GM19099 (cell line): ENCODE results near the gene TXNDC15.

Experiments used
- POLR2A ChIP-seq: IDR thresholded peaks from 3 replicates; pipeline ENCODE4 v1.6.1; 2011; ENCODE audit warnings: low read depth; ENCODE audit not compliant: insufficient read length; ENCODE audit errors: extremely low read depth

TXNDC15 gene

GRCh38 chr5:134873987-134874830 is at the start of gene TXNDC15:
TSS of gene TXNDC15 (plus strand) at chr5:134874371. CDS start at chr5:134874428, 57 bp downstream.
- TF ChIP-seq POLR2A = peak; percentile 94

GRCh38 chr5:134824681-134825080 is 49.5 kb upstream of the TXNDC15 start:
- TF ChIP-seq POLR2A = no peak

GRCh38 chr5:134825212-134825611 is 49.0 kb upstream of the TXNDC15 start:
- no peak for TF ChIP-seq POLR2A

GRCh38 chr5:134833340-134834032 is 40.7 kb upstream of the TXNDC15 start:
- TF ChIP-seq POLR2A = no peak

- no peak for TF ChIP-seq POLR2A
Observed at GRCh38 chr5:134835623-134836022, 38.5 kb upstream of the TXNDC15 start.

- no peak for TF ChIP-seq POLR2A
Observed at GRCh38 chr5:134837530-134838181, 36.5 kb upstream of the TXNDC15 start.

- TF ChIP-seq POLR2A = no peak
Observed at GRCh38 chr5:134840811-134841210, 33.4 kb upstream of the TXNDC15 start.

GRCh38 chr5:134844252-134844651 is 29.9 kb upstream of the TXNDC15 start:
- no peak for TF ChIP-seq POLR2A

- TF ChIP-seq POLR2A = no peak
Observed at GRCh38 chr5:134845335-134845851, 28.8 kb upstream of the TXNDC15 start.

- TF ChIP-seq POLR2A = peak; percentile 97
Observed at GRCh38 chr5:134845852-134846640, 28.1 kb upstream of the TXNDC15 start, which contains the start of gene C5orf24. TSS of gene C5orf24 (plus strand) at chr5:134845968. CDS start at chr5:134854901, 8,933 bp downstream.

- no peak for TF ChIP-seq POLR2A
Observed at GRCh38 chr5:134846641-134846960, 27.6 kb upstream of the TXNDC15 start.

- no peak for TF ChIP-seq POLR2A
Observed at GRCh38 chr5:134851307-134851923, 22.8 kb upstream of the TXNDC15 start.

GRCh38 chr5:134857401-134857800 is 16.8 kb upstream of the TXNDC15 start:
- TF ChIP-seq POLR2A = no peak

GRCh38 chr5:134864707-134865106 is 9.5 kb upstream of the TXNDC15 start:
- no peak for TF ChIP-seq POLR2A

GRCh38 chr5:134873494-134873893 is 677 bp upstream of the TXNDC15 start:
- no peak for TF ChIP-seq POLR2A
